Stomach smooth muscle (tissue), 2 donors: ENCODE measurements around the gene AK3.

Experiments used
- H3K27ac ChIP-seq: one replicate; pipeline ENCODE4 v1.7.0; 2013; ENCODE audit warnings: mild to moderate bottlenecking, low read length, inconsistent platforms
- H3K27me3 ChIP-seq, 2 donors: one replicate each; pipeline ENCODE4 v1.7.0; 2013; ENCODE audit warnings: low read length in 2 of 2; ENCODE audit not compliant: insufficient read depth in 2 of 2, control insufficient read depth in 1 of 2
- H3K36me3 ChIP-seq, 2 donors: one replicate each; pipeline ENCODE4 v1.7.0; 2013; ENCODE audit warnings: low read length in 2 of 2; ENCODE audit not compliant: control insufficient read depth in 2 of 2, insufficient read depth in 2 of 2
- H3K4me1 ChIP-seq: one replicate; pipeline ENCODE4 v1.7.0; 2013; ENCODE audit warnings: low read length; ENCODE audit not compliant: control insufficient read depth, insufficient read depth
- H3K4me3 ChIP-seq, 2 donors: one replicate each; pipeline ENCODE4 v1.7.0; 2013; ENCODE audit warnings: low read length in 2 of 2
- H3K9ac ChIP-seq, 2 donors: one replicate each; pipeline ENCODE4 v1.7.0; 2013; ENCODE audit warnings: low read length in 2 of 2, mild to moderate bottlenecking in 1 of 2
- H3K9me3 ChIP-seq, 2 donors: one replicate each; pipeline ENCODE4 v1.7.0; 2013; ENCODE audit warnings: low read length in 2 of 2; ENCODE audit not compliant: control insufficient read depth in 2 of 2
- donor health status: healthy.
- donor health status: Pancreatic carcinoma.

AK3 gene

GRCh38 chr9:4727593-4727992 is 13.4 kb downstream of the AK3 start:
- Histone ChIP-seq H3K9ac (no peak overlapping the region), H3K36me3 (no peaks in the 10 kb centered on the region), H3K4me1 (no peaks in the 10 kb centered on the region), H3K9me3 (no peaks in the 10 kb centered on the region), H3K27ac (no peak overlapping the region), H3K27me3 (no peaks in the 10 kb centered on the region), H3K4me3 (no peak overlapping the region)

GRCh38 chr9:4725706-4726442 is 15.1 kb downstream of the AK3 start:
- H3K4me1 ChIP-seq, result no peaks in the 10 kb centered on the region
- no peak overlapping the region for H3K4me3 ChIP-seq
- H3K27ac ChIP-seq, result no peak overlapping the region
- H3K9ac ChIP-seq, result no peak overlapping the region
- H3K27me3 ChIP-seq, result no peaks in the 10 kb centered on the region
- peaks cover under 1 to 2% of the 10 kb centered on the region in 2 donors for H3K36me3 ChIP-seq
- no peaks in the 10 kb centered on the region for H3K9me3 ChIP-seq

GRCh38 chr9:4721736-4722135 is 19.3 kb downstream of the AK3 start:
- H3K36me3 ChIP-seq, result peaks cover 22 to 24% of the 10 kb centered on the region in 2 donors
- no peaks in the 10 kb centered on the region for H3K4me1 ChIP-seq
- no peak overlapping the region for H3K4me3 ChIP-seq
- H3K27me3 ChIP-seq, result no peaks in the 10 kb centered on the region
- no peaks in the 10 kb centered on the region for H3K9me3 ChIP-seq
- no peak overlapping the region for H3K9ac ChIP-seq
- no peak overlapping the region for H3K27ac ChIP-seq

GRCh38 chr9:4718911-4719310 is 22.1 kb downstream of the AK3 start:
- peaks cover 26 to 40% of the 10 kb centered on the region in 2 donors for H3K36me3 ChIP-seq
- no peak overlapping the region for H3K9ac ChIP-seq
- H3K4me3 ChIP-seq, result no peak overlapping the region
- H3K4me1 ChIP-seq, result no peaks in the 10 kb centered on the region
- no peaks in the 10 kb centered on the region for H3K27me3 ChIP-seq
- H3K9me3 ChIP-seq, result no peaks in the 10 kb centered on the region
- H3K27ac ChIP-seq, result no peak overlapping the region

- Histone ChIP-seq H3K4me3 (no peak overlapping the region), H3K36me3 (peaks cover 28 to 45% of the 10 kb centered on the region in 2 donors), H3K4me1 (no peaks in the 10 kb centered on the region), H3K9ac (no peak overlapping the region), H3K27ac (no peak overlapping the region), H3K27me3 (no peaks in the 10 kb centered on the region), H3K9me3 (no peaks in the 10 kb centered on the region)
Measured at GRCh38 chr9:4717815-4718214, 23.2 kb downstream of the AK3 start.

- no peak overlapping the region for H3K9ac ChIP-seq
- no peaks in the 10 kb centered on the region for H3K9me3 ChIP-seq
- peaks cover 27 to 50% of the 10 kb centered on the region in 2 donors for H3K36me3 ChIP-seq
- no peaks in the 10 kb centered on the region for H3K27me3 ChIP-seq
- H3K4me3 ChIP-seq, result no peak overlapping the region
- no peak overlapping the region for H3K27ac ChIP-seq
- no peaks in the 10 kb centered on the region for H3K4me1 ChIP-seq
Measured at GRCh38 chr9:4716163-4716562, 24.8 kb downstream of the AK3 start.

GRCh38 chr9:4714266-4715016 is 26.6 kb downstream of the AK3 start:
- Histone ChIP-seq H3K27ac (no peak overlapping the region), H3K36me3 (peaks cover 25 to 45% of the 10 kb centered on the region in 2 donors), H3K4me1 (no peaks in the 10 kb centered on the region), H3K27me3 (no peaks in the 10 kb centered on the region), H3K9me3 (no peaks in the 10 kb centered on the region), H3K4me3 (no peak overlapping the region), H3K9ac (no peak overlapping the region)

- no peak overlapping the region for H3K27ac ChIP-seq
- H3K4me1 ChIP-seq, result no peaks in the 10 kb centered on the region
- H3K27me3 ChIP-seq, result no peaks in the 10 kb centered on the region
- no peaks in the 10 kb centered on the region for H3K9me3 ChIP-seq
- H3K36me3 ChIP-seq, result peaks cover 23 to 42% of the 10 kb centered on the region in 2 donors
- no peak overlapping the region for H3K4me3 ChIP-seq
- no peak overlapping the region for H3K9ac ChIP-seq
Measured at GRCh38 chr9:4713849-4714248, 27.2 kb downstream of the AK3 start.

GRCh38 chr9:4709380-4709779 is 31.6 kb downstream of the AK3 start:
- Histone ChIP-seq H3K27me3 (no peaks in the 10 kb centered on the region), H3K36me3 (peaks cover 3 to 24% of the 10 kb centered on the region in 2 donors), H3K27ac (no peak overlapping the region), H3K9me3 (no peaks in the 10 kb centered on the region), H3K4me3 (no peak overlapping the region), H3K9ac (no peak overlapping the region), H3K4me1 (no peaks in the 10 kb centered on the region)

- H3K36me3 ChIP-seq, result peaks cover 6 to 20% of the 10 kb centered on the region in 2 donors
Measured at GRCh38 chr9:4706971-4707622, 33.9 kb downstream of the AK3 start.

More at GRCh38 chr9:4706971-4707622, 33.9 kb downstream of the AK3 start:
- Histone ChIP-seq H3K9me3 (no peaks in the 10 kb centered on the region), H3K4me1 (no peaks in the 10 kb centered on the region), H3K27ac (no peak overlapping the region), H3K9ac (no peak overlapping the region), H3K27me3 (no peaks in the 10 kb centered on the region), H3K4me3 (no peak overlapping the region)
